D721Med (cell line): ENCODE data around the gene TRIOBP.

Source experiments
- DNase-seq: peaks from one replicate; pipeline ENCODE4 v3.0.0; 2011; ENCODE audit warnings: low spot score; ENCODE audit not compliant: insufficient read length
- FAIRE-seq: peaks from 2 replicates; lab custom pipeline; 2011; peaks lifted over from hg19 to GRCh38; lab: Jason Lieb, UNC
- CTCF ChIP-seq: IDR thresholded peaks from 2 replicates; pipeline ENCODE4 v1.5.1; 2012; ENCODE audit warnings: mild to moderate bottlenecking, control low read depth; ENCODE audit not compliant: insufficient read depth; ENCODE audit errors: missing control alignments

Gene TRIOBP

GRCh38 chr22:37805810-37806277 is 109.0 kb downstream of the TRIOBP start:
- FAIRE-seq: no peak
- no peak for DNase-seq
- TF ChIP-seq CTCF: no peak

DNA sequence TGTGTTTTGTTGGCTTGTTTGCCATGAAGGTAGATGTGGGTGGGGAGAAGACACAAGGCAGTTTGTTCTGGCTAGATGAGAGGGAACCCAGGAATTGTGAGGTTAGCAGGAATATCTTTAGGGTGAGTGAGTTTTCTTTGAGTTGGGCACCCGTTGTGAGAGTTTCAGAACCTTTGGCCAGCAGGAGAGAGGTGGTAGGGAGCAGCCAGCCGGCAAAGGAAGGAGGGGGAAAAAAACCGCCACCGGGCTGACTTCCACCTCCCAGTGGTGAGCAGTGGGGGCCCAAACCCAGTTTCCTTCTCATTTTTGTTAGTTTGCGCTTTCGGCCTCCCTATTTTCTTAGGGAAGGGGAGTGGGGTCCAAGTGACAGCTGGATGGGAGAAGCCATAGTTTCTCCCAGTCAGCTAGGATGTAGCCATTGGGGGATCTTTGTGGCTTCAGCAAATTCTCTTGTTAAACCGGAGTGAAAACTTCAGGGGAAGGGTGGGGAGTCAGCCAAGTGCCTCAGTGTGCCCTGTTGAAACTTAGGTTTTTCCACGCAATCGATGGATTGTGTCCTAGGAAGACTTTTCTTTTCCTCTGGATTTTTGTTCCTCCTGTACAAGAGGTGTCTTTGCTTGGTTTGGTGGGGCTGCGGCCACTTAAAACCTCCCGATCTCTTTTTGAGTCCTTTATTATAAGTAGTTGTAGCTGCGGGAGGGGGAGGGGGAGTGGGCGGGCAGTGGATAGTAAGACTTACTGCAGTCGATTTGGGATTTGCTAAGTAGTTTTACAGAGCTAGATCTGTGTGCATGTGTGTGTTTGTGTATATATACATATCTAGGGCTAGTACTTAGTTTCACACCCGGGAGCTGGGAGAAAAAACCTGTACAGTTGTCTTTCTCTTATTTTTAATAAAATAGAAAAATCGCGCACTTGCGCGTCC is 109.8 kb downstream of the TRIOBP start:
- no peak for TF ChIP-seq CTCF
- FAIRE-seq (no peak), DNase-seq (peak; percentile 0)

- peak; percentile 76 for DNase-seq
- no peak for TF ChIP-seq CTCF
- FAIRE-seq: no peak
These were observed 110.8 kb downstream of the TRIOBP start, which contains the start of gene GCAT for GRCh38 chr22:37807410-37808293. GCAT (plus strand) TSS chr22:37807934; CDS start chr22:37807968, 34 bp downstream.

DNA sequence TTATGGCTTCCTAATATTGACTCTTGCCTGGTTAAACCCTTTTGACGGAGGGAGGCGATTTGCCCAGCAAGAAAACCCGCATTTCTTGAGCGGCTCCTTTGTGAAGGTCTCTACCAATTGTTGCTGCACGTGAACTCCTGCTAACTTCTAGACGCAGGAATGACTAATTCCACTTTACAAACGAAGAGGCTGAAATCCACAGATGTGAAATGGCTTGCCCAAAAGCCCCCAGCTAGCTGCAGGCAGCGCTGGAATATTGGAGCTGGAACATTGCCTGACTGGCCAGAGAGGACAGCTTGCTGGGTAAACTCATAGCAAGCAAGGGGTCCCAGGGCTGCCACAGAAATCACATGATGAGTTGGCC is 111.4 kb downstream of the TRIOBP start:
- peak; percentile 1 for DNase-seq
- no peak for TF ChIP-seq CTCF
- FAIRE-seq: no peak

DNA sequence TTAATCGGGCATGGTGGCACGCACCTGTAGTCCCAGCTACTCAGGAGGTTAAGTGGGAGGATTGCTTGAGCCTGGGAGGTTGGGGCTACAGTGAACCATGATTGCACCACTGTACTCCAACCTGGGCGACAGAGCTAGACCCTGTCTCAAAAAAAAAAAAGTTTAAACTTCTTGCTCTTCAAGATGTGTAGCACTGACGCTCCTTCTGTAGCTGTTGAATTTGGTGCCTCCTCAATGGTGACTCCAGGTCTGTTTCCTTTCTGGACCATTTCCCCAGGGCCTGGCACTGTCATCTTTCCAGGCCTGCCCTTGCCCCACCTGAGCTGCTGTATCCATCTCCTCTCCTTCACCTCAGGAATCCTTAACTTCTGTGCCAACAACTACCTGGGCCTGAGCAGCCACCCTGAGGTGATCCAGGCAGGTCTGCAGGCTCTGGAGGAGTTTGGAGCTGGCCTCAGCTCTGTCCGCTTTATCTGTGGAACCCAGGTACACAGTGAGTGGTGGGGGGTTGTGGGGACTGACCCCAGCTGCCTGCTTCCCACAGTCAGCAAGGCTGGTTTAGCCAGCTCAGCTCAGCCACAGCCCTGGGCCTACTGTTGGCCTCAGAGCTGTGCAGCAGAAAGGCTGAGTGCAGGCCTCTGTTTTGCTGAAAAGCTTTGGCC is 113.0 kb downstream of the TRIOBP start:
- DNase-seq (no peak), FAIRE-seq (no peak)
- no peak for TF ChIP-seq CTCF

GRCh38 chr22:37811867-37812266 is 115.0 kb downstream of the TRIOBP start:
- no peak for FAIRE-seq
- DNase-seq: no peak
- no peak for TF ChIP-seq CTCF
